Tibial artery (tissue), 4 donors: Measurements from ENCODE around the gene RCSD1.

Experiments
- DNase-seq, 2 donors: peaks; one replicate each; pipeline ENCODE4 v3.0.0-alpha.2; 2019
- H3K27ac ChIP-seq, 2 donors: fragments of 200-600 bp; sonication (generic) in 1 of 2; 1 replicate in 1 of 2; 2 replicates in 1 of 2; pipeline ENCODE4 v1.5.1; 2018 to 2019; ENCODE audit warnings: mild to moderate bottlenecking in 1 of 2
- H3K27me3 ChIP-seq, 2 donors: fragments of 200-600 bp; sonication (generic) in 1 of 2; one replicate each; pipeline versions ENCODE4 v1.5.1 to v1.6.0; 2016 to 2019
- H3K36me3 ChIP-seq, 3 donors: fragments of 200-600 bp; sonication (generic) in 2 of 3; one replicate each; pipeline ENCODE4 v1.5.1; 2016 to 2019; ENCODE audit warnings: mild to moderate bottlenecking in 2 of 3
- H3K4me1 ChIP-seq, 4 donors: fragments of 200-600 bp; sonication (generic) in 2 of 4; 1 replicate in 3 of 4; 2 replicates in 1 of 4; pipeline ENCODE4 v1.5.1; 2016 to 2019
- H3K4me3 ChIP-seq, 2 donors: fragments of 200-600 bp; sonication (generic) in 1 of 2; 1 replicate in 1 of 2; 2 replicates in 1 of 2; pipeline ENCODE4 v1.5.1; 2018 to 2019; ENCODE audit warnings: mild to moderate bottlenecking in 2 of 2
- H3K9me3 ChIP-seq, 3 donors: fragments of 200-600 bp; sonication (generic) in 1 of 3; one replicate each; pipeline ENCODE4 v1.5.1; 2016 to 2019
- CTCF ChIP-seq, 2 experiments: fragments of 200-600 bp in 1 of 2; fragments of 450-650 bp in 1 of 2; IDR thresholded peaks; one replicate each; pipeline ENCODE4 v1.5.1; 2017 to 2019; ENCODE audit warnings: antibody characterized with exemption in 2 of 2, mild to moderate bottlenecking in 1 of 2, moderate library complexity in 1 of 2
- intact Hi-C: fragments of 100-400 bp; cut with DNase I; formaldehyde crosslinking; loops from one replicate; pipeline ENCODE4 v1.15.0; 2023; ENCODE audit warnings: low total_unique reads

Gene RCSD1

GRCh38 chr1:167689567-167689920 lies 59.5 kb downstream of the RCSD1 start:
- Histone ChIP-seq H3K27ac (no peak overlapping the region), H3K9me3 (no peaks in the 10 kb centered on the region), H3K4me1 (peaks cover 0 to 20% (median 8%) of the 10 kb centered on the region in 4 donors), H3K27me3 (no peaks in the 10 kb centered on the region), H3K4me3 (no peak overlapping the region), H3K36me3 (peaks cover 0 to 6% (median 0%) of the 10 kb centered on the region in 3 donors)
- no peak for DNase-seq
- intact Hi-C loops = no loop called here
- TF ChIP-seq CTCF (IDR thresholded peaks at IDR 0.05) = no peak

GRCh38 chr1:167690053-167690452 lies 60.0 kb downstream of the RCSD1 start:
- intact Hi-C loops = no loop called here
- no peaks in the 10 kb centered on the region for H3K27me3 ChIP-seq
- H3K27ac ChIP-seq = no peak overlapping the region
- no peaks in the 10 kb centered on the region for H3K9me3 ChIP-seq
- DNase-seq = no peak
- no peak for TF ChIP-seq CTCF (IDR thresholded peaks at IDR 0.05)
- peaks cover 0 to 11% (median 0%) of the 10 kb centered on the region in 3 donors for H3K36me3 ChIP-seq
- no peak overlapping the region for H3K4me3 ChIP-seq
- H3K4me1 ChIP-seq = peaks cover 0 to 17% (median 7%) of the 10 kb centered on the region in 4 donors

- no peak for TF ChIP-seq CTCF (IDR thresholded peaks at IDR 0.05)
- Histone ChIP-seq H3K4me1 (peaks cover 0 to 12% (median 12%) of the 10 kb centered on the region in 4 donors), H3K27me3 (no peaks in the 10 kb centered on the region), H3K9me3 (no peaks in the 10 kb centered on the region), H3K27ac (no peak overlapping the region), H3K36me3 (peaks cover 0 to 31% (median 0%) of the 10 kb centered on the region in 3 donors), H3K4me3 (no peak overlapping the region)
- intact Hi-C loops = no loop called here
- no peak for DNase-seq
Measured at GRCh38 chr1:167693425-167694045, 63.5 kb downstream of the RCSD1 start.

GRCh38 chr1:167694691-167695090 lies 64.7 kb downstream of the RCSD1 start:
- H3K27ac ChIP-seq = no peak overlapping the region
- intact Hi-C loops = no loop called here
- no peaks in the 10 kb centered on the region for H3K9me3 ChIP-seq
- no peak for TF ChIP-seq CTCF (IDR thresholded peaks at IDR 0.05)
- no peaks in the 10 kb centered on the region for H3K27me3 ChIP-seq
- H3K4me3 ChIP-seq = no peak overlapping the region
- H3K4me1 ChIP-seq = peaks cover 0 to 16% (median 12%) of the 10 kb centered on the region in 4 donors
- no peak for DNase-seq
- H3K36me3 ChIP-seq = peaks cover 0 to 31% (median 0%) of the 10 kb centered on the region in 3 donors

GRCh38 chr1:167695147-167695546 lies 65.1 kb downstream of the RCSD1 start:
- Histone ChIP-seq H3K4me1 (peaks cover 0 to 16% (median 12%) of the 10 kb centered on the region in 4 donors), H3K36me3 (peaks cover 0 to 31% (median 0%) of the 10 kb centered on the region in 3 donors), H3K27ac (no peak overlapping the region), H3K4me3 (no peak overlapping the region), H3K27me3 (no peaks in the 10 kb centered on the region), H3K9me3 (no peaks in the 10 kb centered on the region)
- intact Hi-C loops = no loop called here
- DNase-seq = no peak
- no peak for TF ChIP-seq CTCF (IDR thresholded peaks at IDR 0.05)
